AG08395 (cell line): Measurements from ENCODE around the gene WRAP73.
"Not testable (repeated sequence)": the region's sequence is repeated elsewhere in the genome, so short reads cannot be mapped to it uniquely, and the experiment has no call there.

Experiments
- DNase-seq: peaks from one replicate; pipeline ENCODE4 v3.0.0; 2012; ENCODE audit warnings: mixed read lengths, low spot score

WRAP73 gene

GRCh38 chr1:3597599-3597964 is 52.3 kb downstream of the WRAP73 start:
- no peak for DNase-seq

GRCh38 chr1:3596663-3597598 is 53.0 kb downstream of the WRAP73 start:
- DNase-seq = no peak

GRCh38 chr1:3595949-3596348 is 54.0 kb downstream of the WRAP73 start:
- no peak for DNase-seq

GRCh38 chr1:3594706-3595377 is 55.1 kb downstream of the WRAP73 start:
- no peak for DNase-seq

- DNase-seq = no peak
Measured at GRCh38 chr1:3593745-3594144, 56.2 kb downstream of the WRAP73 start.

GRCh38 chr1:3593334-3593733 is 56.6 kb downstream of the WRAP73 start:
- DNase-seq = no peak

- no peak for DNase-seq
Measured at GRCh38 chr1:3590951-3591865, 58.7 kb downstream of the WRAP73 start.

- no peak for DNase-seq
Measured at GRCh38 chr1:3590139-3590763, 59.7 kb downstream of the WRAP73 start.

- DNase-seq = no peak
Measured at GRCh38 chr1:3588395-3588794, 61.5 kb downstream of the WRAP73 start.

- DNase-seq = peak; percentile 45
Measured at GRCh38 chr1:3586986-3587759, 62.7 kb downstream of the WRAP73 start.

GRCh38 chr1:3585940-3586568 is 63.8 kb downstream of the WRAP73 start:
- DNase-seq = no peak

- not testable (repeated sequence) for DNase-seq
Measured at GRCh38 chr1:3585353-3585868, 64.5 kb downstream of the WRAP73 start.

GRCh38 chr1:3584915-3585314 is 65.0 kb downstream of the WRAP73 start:
- DNase-seq = no peak

- not testable (repeated sequence) for DNase-seq
Measured at GRCh38 chr1:3583751-3584150, 66.2 kb downstream of the WRAP73 start.

- DNase-seq = no peak
Measured at GRCh38 chr1:3581296-3582036, 68.4 kb downstream of the WRAP73 start.
